GM19238 (cell line): Measurements from ENCODE around the gene IMPG2.

Source experiments
- DNase-seq: peaks from one replicate; pipeline ENCODE4 v3.0.0; 2011; ENCODE audit warnings: low spot score; ENCODE audit not compliant: insufficient read length

IMPG2 gene

DNA sequence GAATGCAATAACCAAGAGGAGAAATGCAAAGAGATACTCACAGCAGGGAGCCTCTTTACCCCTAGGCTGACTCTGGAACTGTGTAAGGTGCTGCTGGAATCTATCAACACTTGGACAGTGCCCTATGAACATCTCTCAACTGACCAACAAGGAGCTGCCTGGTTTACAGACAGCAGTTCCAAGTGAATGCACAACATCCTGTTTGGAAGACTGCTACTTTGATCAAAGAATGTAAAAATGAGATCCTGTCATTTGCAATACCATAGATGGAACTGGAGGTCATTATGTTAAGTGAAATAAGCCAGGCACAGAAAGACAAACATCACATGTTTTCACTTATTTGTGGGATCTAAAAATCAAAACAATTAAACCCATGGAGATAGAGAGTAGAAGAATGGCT is 136.3 kb downstream of the IMPG2 start:
- no peak for DNase-seq

DNA sequence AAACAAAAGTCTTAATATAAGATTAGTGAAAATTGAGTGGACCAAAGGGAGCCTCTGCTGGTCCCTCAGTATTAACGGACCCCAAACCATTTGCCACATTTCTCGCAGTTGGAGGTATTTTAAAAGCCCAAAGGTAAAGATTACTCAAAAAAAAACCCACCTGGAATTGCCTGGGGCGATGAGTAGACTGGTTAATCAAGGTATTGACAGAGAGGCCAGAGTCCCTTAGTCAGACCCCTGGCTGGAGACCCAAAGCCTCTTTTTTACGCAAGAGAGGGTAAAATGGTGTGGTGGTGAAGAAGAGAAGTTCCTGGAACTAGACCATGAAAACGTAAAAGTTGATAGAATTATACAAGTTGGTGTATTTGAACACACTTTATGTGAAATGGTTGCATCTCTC is 137.2 kb downstream of the IMPG2 start:
- DNase-seq: no peak

DNA sequence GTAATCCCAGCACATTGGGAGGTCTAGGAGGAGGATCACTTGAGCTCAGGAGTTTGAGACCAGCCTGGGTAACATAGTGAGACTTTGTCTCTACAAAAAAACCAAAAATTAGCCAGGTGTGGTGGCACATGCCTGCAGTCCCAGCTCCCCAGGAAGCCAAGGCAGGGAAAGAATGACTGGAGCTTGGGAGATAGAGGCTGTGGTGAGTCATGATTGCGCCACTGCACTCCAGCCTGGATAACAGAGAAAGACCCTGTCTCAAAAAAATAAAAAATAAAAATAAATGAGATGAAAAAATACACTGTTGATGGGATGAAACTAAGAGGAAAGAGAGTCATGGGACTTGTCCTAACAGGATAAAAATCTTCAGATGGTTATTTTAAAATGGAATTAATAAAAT is 137.6 kb downstream of the IMPG2 start:
- DNase-seq: no peak

- no peak for DNase-seq
These were observed 138.6 kb downstream of the IMPG2 start for GRCh38 chr3:101181801-101182200.

DNA sequence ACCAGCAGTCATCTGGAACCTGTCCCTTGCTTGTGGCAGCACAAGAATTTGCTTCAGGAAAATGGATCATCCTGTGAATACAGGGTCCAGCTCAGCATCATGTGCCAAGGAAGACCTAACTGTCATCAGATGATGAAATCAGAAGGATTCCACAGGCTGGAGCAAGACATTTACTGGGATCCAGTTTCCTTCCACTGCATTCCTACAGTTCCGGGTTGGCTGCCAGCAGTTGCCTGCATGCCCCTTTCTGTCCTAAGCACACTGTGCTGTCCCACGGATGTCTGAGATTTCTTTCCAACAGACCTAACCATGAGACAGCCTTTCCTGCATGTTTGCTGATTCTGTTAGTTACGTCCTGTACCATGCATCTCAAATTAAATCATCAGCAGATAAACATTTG is 140.7 kb downstream of the IMPG2 start:
- DNase-seq: no peak

- no peak for DNase-seq
These were observed 142.8 kb downstream of the IMPG2 start for GRCh38 chr3:101177577-101177976.
